G401.6 (cell line): Measurements from ENCODE around the gene ANKRD12.

Source experiments
- FAIRE-seq: peaks from 2 replicates; lab custom pipeline; 2012; peaks lifted over from hg19 to GRCh38; lab: Jason Lieb, UNC

ANKRD12 gene

GRCh38 chr18:9106800-9107584 lies 29.6 kb upstream of the ANKRD12 start:
- FAIRE-seq, result no peak

GRCh38 chr18:9108911-9109310 lies 27.7 kb upstream of the ANKRD12 start:
- FAIRE-seq, result no peak

GRCh38 chr18:9109523-9109922 lies 27.1 kb upstream of the ANKRD12 start:
- no peak for FAIRE-seq

- FAIRE-seq, result no peak
Measured at GRCh38 chr18:9113468-9114149, 23.0 kb upstream of the ANKRD12 start.

GRCh38 chr18:9115984-9116383 lies 20.6 kb upstream of the ANKRD12 start:
- peak; percentile 50 for FAIRE-seq

- peak; percentile 47 for FAIRE-seq
Measured at GRCh38 chr18:9117980-9118841, 18.4 kb upstream of the ANKRD12 start.

- no peak for FAIRE-seq
Measured at GRCh38 chr18:9120796-9121195, 15.8 kb upstream of the ANKRD12 start.

GRCh38 chr18:9123520-9123919 lies 13.1 kb upstream of the ANKRD12 start:
- no peak for FAIRE-seq

GRCh38 chr18:9124824-9125223 lies 11.8 kb upstream of the ANKRD12 start:
- peak; percentile 70 for FAIRE-seq

GRCh38 chr18:9126337-9126736 lies 10.2 kb upstream of the ANKRD12 start:
- no peak for FAIRE-seq

GRCh38 chr18:9130195-9130594 lies 6.4 kb upstream of the ANKRD12 start:
- FAIRE-seq, result no peak

- no peak for FAIRE-seq
Measured at GRCh38 chr18:9130806-9131205, 5.8 kb upstream of the ANKRD12 start.

GRCh38 chr18:9132628-9133027 lies 4.0 kb upstream of the ANKRD12 start:
- FAIRE-seq, result no peak

GRCh38 chr18:9133225-9133624 lies 3.4 kb upstream of the ANKRD12 start:
- FAIRE-seq, result no peak

GRCh38 chr18:9135081-9135911 lies 1.3 kb upstream of the ANKRD12 start:
- no peak for FAIRE-seq

GRCh38 chr18:9135912-9136314 lies 668 bp upstream of the ANKRD12 start:
- no peak for FAIRE-seq

GRCh38 chr18:9137168-9138066 lies 836 bp downstream of the ANKRD12 start:
- no peak for FAIRE-seq

GRCh38 chr18:9139400-9140039 lies 2.9 kb downstream of the ANKRD12 start:
- no peak for FAIRE-seq

GRCh38 chr18:9140381-9140780 lies 3.8 kb downstream of the ANKRD12 start:
- FAIRE-seq, result no peak

GRCh38 chr18:9140984-9141383 lies 4.4 kb downstream of the ANKRD12 start:
- FAIRE-seq, result no peak
